Stimulated activated memory B cell treated with anti-CD40 and anti-IgM and Interleukin-4, amounts not matched to agents 10 μg/mL and 1 μg/mL and 100 μg/mL, for 72 hours (primary cell): ENCODE results near the gene LRRC7.
"Not testable (repeated sequence)": the region's sequence is repeated elsewhere in the genome, so short reads cannot be mapped to it uniquely, and the experiment has no call there.

Source experiments
- ATAC-seq: fragments of 150-1000 bp; cut with Tn5 transposase; 2 replicates; pipeline ENCODE4 v1.10.0; 2021
- H3K27ac Mint-ChIP-seq: one replicate; pipeline ENCODE4 v1.8.0; 2022; ENCODE audit warnings: mild to moderate bottlenecking, mixed read lengths
- H3K27me3 Mint-ChIP-seq: one replicate; pipeline ENCODE4 v1.8.0; 2022; ENCODE audit warnings: mixed read lengths
- H3K36me3 Mint-ChIP-seq: one replicate; pipeline ENCODE4 v1.8.0; 2022; ENCODE audit warnings: mixed read lengths
- H3K4me1 Mint-ChIP-seq: one replicate; pipeline ENCODE4 v1.8.0; 2022; ENCODE audit warnings: mixed read lengths
- H3K4me3 Mint-ChIP-seq: one replicate; pipeline ENCODE4 v1.8.0; 2022; ENCODE audit warnings: mild to moderate bottlenecking, moderate library complexity, mixed read lengths
- H3K9me3 Mint-ChIP-seq: one replicate; pipeline ENCODE4 v1.8.0; 2022; ENCODE audit warnings: mixed read lengths

LRRC7 gene

DNA sequence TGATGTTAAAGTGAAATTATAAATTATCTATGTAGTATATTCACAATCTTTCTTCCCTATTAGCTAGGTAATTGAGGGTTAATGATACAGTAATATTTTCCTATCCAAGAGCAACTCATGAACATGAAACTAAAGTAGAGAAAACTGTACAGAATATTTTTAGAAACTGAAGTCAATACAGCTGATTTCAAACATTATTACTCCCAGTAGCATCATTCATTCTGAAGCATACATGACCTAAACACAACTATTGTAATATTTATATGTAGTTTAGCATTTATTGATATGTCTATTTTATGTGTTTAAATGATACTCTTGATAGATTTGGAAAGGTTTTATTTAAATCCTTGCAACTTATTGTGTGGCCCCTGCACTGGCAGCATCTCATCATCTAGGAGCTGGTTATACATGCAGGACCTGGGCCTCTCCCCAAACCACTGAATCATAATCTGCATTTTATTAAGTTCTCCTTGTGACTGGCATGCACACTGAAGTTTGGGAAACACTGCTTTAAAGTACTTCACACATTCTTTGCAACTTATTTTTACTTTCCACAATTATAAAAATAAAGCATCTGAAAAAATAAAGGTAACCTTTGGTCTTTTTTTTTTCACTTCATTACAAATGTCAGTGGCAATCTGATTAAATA, 437.8 kb downstream of the LRRC7 start:
- no peaks in the 10 kb centered on the region for H3K4me1 Mint-ChIP-seq
- H3K36me3 Mint-ChIP-seq: no peaks in the 10 kb centered on the region

DNA sequence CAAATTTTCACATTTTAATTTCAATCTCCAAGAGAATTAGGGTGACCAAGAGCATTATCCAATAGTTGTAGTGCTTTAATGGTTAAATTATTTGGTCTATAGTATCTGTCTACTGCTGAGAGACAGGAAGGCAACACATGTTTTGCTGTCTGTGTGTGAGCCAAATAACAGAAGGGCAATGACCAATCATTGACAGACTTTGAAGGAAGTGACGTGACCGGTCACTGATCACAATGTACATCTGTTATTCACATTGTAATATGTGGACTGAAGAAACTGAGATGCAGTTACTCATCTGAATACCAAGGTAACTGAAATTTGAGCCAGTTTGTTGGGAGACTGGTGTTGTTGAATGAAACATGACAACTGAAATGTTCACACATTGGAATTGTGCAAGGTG, 440.9 kb downstream of the LRRC7 start:
- no peak overlapping the region for H3K27ac Mint-ChIP-seq
- H3K4me3 Mint-ChIP-seq: no peak overlapping the region
- no peaks in the 10 kb centered on the region for H3K4me1 Mint-ChIP-seq
- no peaks in the 10 kb centered on the region for H3K9me3 Mint-ChIP-seq
- no peaks in the 10 kb centered on the region for H3K27me3 Mint-ChIP-seq
- ATAC-seq: no peak
- H3K36me3 Mint-ChIP-seq: no peaks in the 10 kb centered on the region

More for the DNA sequence above, 437.8 kb downstream of the LRRC7 start:
- Mint-ChIP-seq H3K27me3 (no peaks in the 10 kb centered on the region), H3K9me3 (no peaks in the 10 kb centered on the region), H3K27ac (no peak overlapping the region), H3K4me3 (no peak overlapping the region)
- ATAC-seq: no peak

DNA sequence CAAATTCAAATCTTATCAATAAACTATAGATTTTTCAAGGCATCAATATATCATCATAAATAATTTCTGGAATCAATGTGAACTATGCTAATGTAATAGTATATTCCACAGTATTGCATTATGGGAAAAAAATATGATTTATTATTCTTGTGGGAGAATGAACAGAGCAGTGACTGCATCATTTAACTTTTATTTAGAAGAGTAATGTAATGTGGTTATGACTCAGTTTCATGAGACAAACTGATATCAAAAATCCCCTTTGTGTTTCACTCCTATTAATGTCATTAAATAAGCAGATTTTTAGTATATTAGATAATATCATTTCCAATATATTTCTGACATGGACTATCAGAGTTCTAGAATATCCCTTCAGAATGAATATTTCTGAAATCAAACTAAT, 450.0 kb downstream of the LRRC7 start:
- Mint-ChIP-seq H3K4me3 (no peak overlapping the region), H3K27me3 (no peaks in the 10 kb centered on the region), H3K36me3 (no peaks in the 10 kb centered on the region), H3K9me3 (no peaks in the 10 kb centered on the region), H3K4me1 (no peaks in the 10 kb centered on the region), H3K27ac (no peak overlapping the region)
- no peak for ATAC-seq

DNA sequence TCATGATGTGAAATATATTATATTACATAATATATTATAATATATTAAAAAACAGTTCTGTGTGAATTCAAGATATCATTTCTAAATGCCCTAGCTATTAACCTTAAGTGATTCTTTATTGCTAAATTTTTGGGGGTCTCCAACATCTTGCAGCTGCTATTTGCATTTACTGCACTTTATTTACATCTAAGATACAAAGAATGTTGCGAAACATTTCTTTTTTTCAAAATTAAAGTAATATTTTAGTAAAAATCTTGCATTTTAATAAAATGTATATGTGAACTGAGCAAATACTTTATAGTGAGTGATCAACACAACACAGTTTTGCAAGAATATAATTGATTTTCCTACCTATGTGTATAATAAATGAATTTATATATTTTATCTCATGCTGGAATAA, 456.6 kb downstream of the LRRC7 start:
- H3K4me1 Mint-ChIP-seq: no peaks in the 10 kb centered on the region
- no peaks in the 10 kb centered on the region for H3K9me3 Mint-ChIP-seq

DNA sequence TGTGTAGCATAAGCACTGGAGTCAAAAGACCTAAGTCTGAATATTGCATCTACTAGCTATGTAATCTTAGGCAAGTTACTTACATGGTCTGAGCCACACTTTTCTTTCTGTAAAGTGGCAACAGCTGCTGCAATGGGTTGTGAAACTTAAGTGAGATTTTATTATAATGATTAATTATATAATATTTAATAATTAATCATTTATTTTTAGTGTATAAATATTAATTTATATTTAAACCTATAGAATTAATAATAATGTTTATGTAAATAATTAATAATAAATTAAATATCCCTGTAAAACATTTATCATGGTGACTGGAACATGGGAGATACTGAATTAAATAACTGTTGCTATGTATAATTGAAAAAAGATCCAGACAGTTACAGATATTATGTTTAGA, 457.3 kb downstream of the LRRC7 start:
- Mint-ChIP-seq H3K27ac (no peak overlapping the region), H3K36me3 (no peaks in the 10 kb centered on the region), H3K4me3 (no peak overlapping the region), H3K27me3 (no peaks in the 10 kb centered on the region), H3K4me1 (peaks cover 4% of the 10 kb centered on the region), H3K9me3 (no peaks in the 10 kb centered on the region)
- no peak for ATAC-seq

More for the DNA sequence above, 456.6 kb downstream of the LRRC7 start:
- Mint-ChIP-seq H3K27me3 (no peaks in the 10 kb centered on the region), H3K36me3 (no peaks in the 10 kb centered on the region), H3K4me3 (no peak overlapping the region), H3K27ac (no peak overlapping the region)
- ATAC-seq: no peak

DNA sequence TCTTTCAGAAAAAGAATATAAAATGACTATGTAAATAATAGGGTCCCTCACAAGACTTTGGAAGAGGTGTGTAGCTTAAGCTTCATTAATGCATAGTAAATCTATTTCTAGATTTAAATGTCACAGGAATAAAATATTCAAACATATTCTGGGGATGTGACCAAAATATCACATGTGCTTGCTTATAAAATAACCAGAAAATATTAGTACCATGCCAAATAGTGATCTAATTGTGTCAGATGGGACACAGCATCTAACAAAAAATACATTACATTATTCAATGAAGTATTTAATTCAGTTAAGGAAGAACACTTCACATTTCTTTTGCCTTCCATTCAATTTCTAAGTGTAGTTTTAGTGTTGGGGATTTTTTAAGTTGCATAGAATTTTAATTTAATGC, 458.1 kb downstream of the LRRC7 start:
- Mint-ChIP-seq H3K27ac (no peak overlapping the region), H3K27me3 (no peaks in the 10 kb centered on the region), H3K36me3 (no peaks in the 10 kb centered on the region), H3K4me3 (no peak overlapping the region), H3K4me1 (peaks cover 5% of the 10 kb centered on the region), H3K9me3 (no peaks in the 10 kb centered on the region)
- ATAC-seq: no peak

DNA sequence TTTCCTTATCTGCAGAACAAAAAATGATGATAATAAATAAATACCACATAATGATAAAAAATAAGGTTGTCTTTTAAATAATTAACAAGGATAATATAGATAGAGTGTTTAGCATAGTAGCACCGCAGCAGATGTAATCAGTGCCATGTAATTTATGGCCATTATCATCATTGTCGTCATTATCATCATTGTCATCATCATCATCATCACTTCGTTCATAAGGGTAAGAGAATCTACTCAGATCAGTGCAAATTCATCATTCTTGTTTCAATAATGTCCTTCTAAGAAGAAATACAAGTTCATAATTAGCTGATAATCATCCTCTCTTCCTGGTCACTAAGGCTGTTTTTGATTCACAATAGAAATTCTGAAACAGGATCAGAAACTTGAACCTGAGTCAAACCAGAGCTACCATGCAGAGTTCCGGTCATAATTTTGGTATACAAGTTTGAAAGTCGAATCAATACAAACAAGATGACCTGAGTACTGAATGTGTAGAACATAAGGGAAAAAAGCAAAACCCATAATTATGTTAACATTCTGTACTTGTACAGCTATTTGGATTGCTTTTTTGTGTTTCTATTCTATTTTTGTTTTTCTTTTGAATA, 465.6 kb downstream of the LRRC7 start:
- no peaks in the 10 kb centered on the region for H3K9me3 Mint-ChIP-seq
- H3K27ac Mint-ChIP-seq: no peak overlapping the region
- no peak for ATAC-seq
- H3K4me3 Mint-ChIP-seq: no peak overlapping the region
- H3K27me3 Mint-ChIP-seq: no peaks in the 10 kb centered on the region
- peaks cover 5% of the 10 kb centered on the region for H3K4me1 Mint-ChIP-seq
- H3K36me3 Mint-ChIP-seq: no peaks in the 10 kb centered on the region

DNA sequence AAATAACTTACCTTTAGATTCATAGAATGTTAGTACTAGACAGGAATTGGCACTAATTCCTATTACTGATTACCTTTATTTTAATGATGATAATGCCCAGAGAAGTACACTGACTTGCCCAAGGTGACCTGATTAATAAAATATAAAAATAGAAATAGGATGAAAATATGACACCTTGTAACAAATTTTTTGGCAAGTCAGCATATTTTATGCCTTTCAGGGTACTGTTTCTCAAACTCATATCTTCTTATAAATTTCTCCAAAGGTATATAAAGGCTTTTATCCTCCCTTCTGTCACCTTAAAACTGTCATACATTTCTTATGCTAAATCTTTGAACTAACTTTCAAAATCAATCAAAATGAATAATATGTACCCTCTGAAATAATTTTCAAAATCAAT, 466.2 kb downstream of the LRRC7 start:
- no peak for ATAC-seq
- Mint-ChIP-seq H3K36me3 (no peaks in the 10 kb centered on the region), H3K9me3 (no peaks in the 10 kb centered on the region), H3K4me1 (peaks cover 5% of the 10 kb centered on the region), H3K27ac (no peak overlapping the region), H3K27me3 (no peaks in the 10 kb centered on the region), H3K4me3 (no peak overlapping the region)

DNA sequence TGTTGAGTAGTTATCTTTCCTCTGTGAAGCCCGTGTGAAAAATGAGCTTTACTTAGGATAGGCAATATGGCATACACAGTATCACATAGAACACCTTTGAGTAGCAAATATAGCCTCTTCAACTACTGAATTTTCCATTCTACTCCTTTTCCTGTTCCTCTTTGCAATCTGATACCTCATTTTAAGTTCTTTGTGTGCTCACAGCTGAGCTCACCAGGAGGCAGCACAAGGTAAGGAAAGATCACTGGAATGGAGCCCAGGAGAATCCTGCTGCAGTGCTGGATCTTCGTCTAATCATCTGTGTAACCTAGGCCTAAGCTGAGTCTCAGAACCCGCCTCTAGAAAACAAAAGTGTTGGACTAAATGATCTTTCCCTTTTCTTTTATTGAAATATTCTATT, 466.7 kb downstream of the LRRC7 start:
- H3K4me3 Mint-ChIP-seq: no peak overlapping the region
- H3K27me3 Mint-ChIP-seq: no peaks in the 10 kb centered on the region
- no peak for ATAC-seq
- H3K36me3 Mint-ChIP-seq: no peaks in the 10 kb centered on the region
- no peaks in the 10 kb centered on the region for H3K9me3 Mint-ChIP-seq
- H3K27ac Mint-ChIP-seq: no peak overlapping the region
- peaks cover 5% of the 10 kb centered on the region for H3K4me1 Mint-ChIP-seq

DNA sequence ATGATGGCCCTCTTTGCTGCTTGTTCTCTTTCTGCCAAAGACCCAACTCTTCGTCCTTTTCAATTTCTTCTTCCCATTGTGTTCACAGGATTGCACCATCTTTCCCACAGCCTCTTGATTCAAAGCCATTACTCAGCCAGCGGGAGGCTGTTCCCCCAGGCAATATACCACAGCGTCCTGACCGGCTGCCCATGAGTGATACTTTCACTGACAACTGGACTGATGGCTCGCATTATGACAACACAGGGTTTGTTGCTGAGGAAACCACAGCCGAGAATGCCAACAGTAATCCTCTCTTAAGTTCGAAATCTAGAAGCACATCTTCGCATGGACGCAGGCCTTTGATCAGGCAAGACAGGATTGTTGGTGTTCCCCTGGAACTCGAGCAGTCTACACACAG, 470.3 kb downstream of the LRRC7 start:
- ATAC-seq: no peak
- Mint-ChIP-seq H3K4me1 (no peaks in the 10 kb centered on the region), H3K27ac (no peak overlapping the region), H3K9me3 (no peaks in the 10 kb centered on the region), H3K36me3 (no peaks in the 10 kb centered on the region), H3K4me3 (no peak overlapping the region), H3K27me3 (no peaks in the 10 kb centered on the region)

DNA sequence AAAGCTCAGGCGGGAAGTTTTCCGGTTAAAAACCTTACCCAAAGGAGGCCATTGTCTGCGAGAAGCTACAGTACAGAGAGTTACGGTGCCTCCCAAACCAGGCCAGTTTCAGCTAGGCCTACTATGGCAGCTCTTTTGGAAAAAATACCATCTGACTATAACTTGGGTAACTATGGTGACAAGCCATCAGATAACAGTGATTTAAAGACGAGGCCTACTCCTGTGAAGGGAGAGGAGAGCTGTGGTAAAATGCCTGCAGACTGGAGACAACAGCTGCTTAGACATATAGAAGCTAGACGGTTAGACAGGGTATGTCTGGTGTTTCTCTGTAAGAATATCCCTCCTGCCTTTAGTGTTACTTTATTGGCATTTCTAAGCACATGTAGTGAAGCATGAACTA, 471.8 kb downstream of the LRRC7 start:
- no peak overlapping the region for H3K27ac Mint-ChIP-seq
- H3K36me3 Mint-ChIP-seq: no peaks in the 10 kb centered on the region
- H3K27me3 Mint-ChIP-seq: no peaks in the 10 kb centered on the region
- no peak overlapping the region for H3K4me3 Mint-ChIP-seq
- ATAC-seq: no peak
- H3K4me1 Mint-ChIP-seq: no peaks in the 10 kb centered on the region
- no peaks in the 10 kb centered on the region for H3K9me3 Mint-ChIP-seq

DNA sequence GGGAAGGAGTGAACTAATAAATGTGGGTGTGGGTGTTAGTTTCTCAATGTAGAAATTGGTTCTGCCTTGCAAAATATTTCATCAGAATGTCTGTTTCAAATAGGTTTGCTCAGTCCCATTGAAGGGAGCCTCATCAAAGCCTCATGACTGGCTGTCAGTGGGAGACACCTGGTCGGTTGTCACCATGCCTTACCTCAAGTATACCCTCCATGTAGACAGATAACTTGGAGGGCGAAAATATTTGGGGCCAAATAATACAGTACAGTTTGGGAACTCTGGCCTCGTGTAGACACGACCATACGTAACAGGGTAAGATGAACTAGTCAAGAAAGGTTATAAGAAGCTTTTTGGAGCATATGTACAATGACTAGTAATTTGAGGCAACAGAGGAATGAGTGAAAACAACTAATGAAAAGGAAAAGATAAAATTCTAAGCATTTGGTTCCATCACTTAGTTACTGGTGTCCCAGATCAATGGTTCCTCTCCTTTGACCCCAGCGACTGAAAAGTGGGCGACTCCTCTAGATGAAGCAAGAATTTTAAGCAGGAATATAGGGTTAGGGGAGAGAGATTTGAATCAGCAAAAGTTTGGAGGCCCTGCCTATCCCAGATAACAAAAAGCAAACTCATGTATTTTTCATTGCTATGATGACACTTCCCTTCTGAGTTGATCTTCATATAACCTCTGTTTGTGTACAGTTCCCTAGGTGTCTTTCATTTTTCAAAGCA, 473.8 kb downstream of the LRRC7 start:
- H3K9me3 Mint-ChIP-seq: no peaks in the 10 kb centered on the region
- H3K4me1 Mint-ChIP-seq: no peaks in the 10 kb centered on the region
- no peaks in the 10 kb centered on the region for H3K36me3 Mint-ChIP-seq
- H3K27ac Mint-ChIP-seq: no peak overlapping the region
- no peak overlapping the region for H3K4me3 Mint-ChIP-seq
- H3K27me3 Mint-ChIP-seq: no peaks in the 10 kb centered on the region
- ATAC-seq: no peak

DNA sequence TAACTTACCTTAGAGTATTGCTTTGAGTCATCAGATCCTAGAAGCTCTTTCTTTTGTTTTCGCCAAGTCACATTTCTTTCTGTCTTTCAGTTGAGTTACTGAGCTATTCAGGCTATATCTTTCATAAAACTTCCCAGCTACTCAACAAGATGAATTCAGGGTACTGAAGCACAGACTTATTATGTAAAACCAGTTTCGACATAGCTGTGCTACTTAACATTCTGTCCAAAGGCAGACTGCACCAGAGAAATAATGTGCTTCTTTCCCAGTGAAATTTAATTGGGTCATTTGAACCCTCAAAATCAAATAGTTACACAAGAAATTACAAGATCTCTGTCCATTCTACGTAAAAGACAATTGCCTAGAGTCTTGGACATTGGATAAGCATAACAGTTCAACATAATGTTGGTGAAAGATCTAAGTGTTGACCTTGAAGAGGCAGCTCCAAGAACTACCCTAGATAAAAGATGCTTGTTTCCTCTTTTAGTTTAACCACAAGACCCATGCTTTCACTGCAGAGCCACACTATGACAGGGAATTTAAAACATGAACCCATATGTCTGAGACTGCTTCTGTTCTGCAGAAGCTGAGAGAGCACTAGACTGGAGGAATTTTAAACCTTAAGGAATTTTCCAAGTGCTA, 474.5 kb downstream of the LRRC7 start:
- Mint-ChIP-seq H3K27ac (no peak overlapping the region), H3K9me3 (no peaks in the 10 kb centered on the region), H3K4me1 (no peaks in the 10 kb centered on the region), H3K27me3 (no peaks in the 10 kb centered on the region), H3K4me3 (no peak overlapping the region), H3K36me3 (no peaks in the 10 kb centered on the region)
- ATAC-seq: no peak

DNA sequence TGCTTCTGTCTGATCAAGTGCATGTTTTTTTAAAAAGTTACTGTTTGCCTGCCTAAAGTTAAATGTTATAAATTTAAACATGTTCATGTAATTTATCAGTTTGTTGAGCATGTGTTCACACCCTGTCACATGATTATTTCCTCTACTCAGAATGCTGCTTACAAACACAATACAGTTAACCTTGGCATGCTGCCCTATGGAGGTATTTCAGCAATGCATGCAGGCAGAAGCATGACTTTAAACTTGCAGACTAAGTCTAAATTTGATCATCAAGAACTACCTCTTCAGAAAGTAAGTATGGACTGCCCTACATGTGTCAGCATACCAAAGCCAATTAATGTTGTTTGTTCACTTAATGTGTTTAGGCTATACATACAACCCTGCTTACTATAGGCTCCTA, 476.1 kb downstream of the LRRC7 start:
- H3K9me3 Mint-ChIP-seq: no peaks in the 10 kb centered on the region
- H3K27ac Mint-ChIP-seq: no peak overlapping the region
- H3K36me3 Mint-ChIP-seq: no peaks in the 10 kb centered on the region
- no peak overlapping the region for H3K4me3 Mint-ChIP-seq
- H3K27me3 Mint-ChIP-seq: no peaks in the 10 kb centered on the region
- no peaks in the 10 kb centered on the region for H3K4me1 Mint-ChIP-seq
- ATAC-seq: no peak

DNA sequence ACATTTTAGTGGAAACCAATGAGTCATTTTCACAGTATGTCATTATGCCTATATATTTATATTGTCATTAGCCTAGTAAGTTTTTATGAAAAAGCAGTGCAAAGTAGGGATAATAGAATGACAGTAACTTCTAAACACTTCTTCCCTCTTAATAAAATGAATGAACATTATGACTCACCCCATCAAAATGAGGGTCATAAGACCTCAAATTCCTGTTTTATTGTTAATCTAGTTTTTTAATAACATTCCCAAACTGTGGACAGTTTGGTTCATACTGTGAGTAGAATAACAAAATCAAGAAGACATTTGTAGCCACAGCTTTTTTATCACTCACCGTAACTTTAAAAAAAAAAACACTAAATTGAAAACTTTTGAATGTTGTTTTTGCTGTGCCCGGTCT, 477.1 kb downstream of the LRRC7 start:
- Mint-ChIP-seq H3K27ac (no peak overlapping the region), H3K36me3 (no peaks in the 10 kb centered on the region), H3K9me3 (no peaks in the 10 kb centered on the region), H3K4me3 (no peak overlapping the region), H3K27me3 (no peaks in the 10 kb centered on the region), H3K4me1 (no peaks in the 10 kb centered on the region)
- no peak for ATAC-seq

DNA sequence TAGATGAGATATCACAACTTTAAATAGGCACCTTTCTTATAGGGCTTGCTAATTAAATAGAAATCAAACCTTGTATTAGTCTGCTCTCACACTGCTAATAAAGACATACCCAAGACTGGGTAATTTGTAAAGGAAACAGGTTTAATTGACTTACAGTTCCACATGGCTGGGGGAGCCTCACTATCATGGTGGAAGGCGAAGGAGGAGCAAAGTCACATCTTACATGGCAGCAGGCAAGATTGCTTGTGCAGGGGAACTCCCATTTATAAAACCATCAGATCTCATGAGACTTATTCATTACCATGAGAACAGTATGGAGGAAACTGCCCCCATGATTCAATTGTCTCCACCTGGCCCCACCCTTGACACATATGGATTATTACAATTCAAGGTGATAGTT, 477.9 kb downstream of the LRRC7 start:
- H3K27ac Mint-ChIP-seq, H3K27me3 Mint-ChIP-seq, H3K4me1 Mint-ChIP-seq, ATAC-seq, H3K36me3 Mint-ChIP-seq, H3K4me3 Mint-ChIP-seq, H3K9me3 Mint-ChIP-seq: not testable (repeated sequence)
